ENCODE results near the gene AP1G2. TPM values are rescaled to one million over a fixed set of nuclear protein-coding genes. Genes with fewer than 3 reads are reported as not detected.

The AP1G2 gene
- total and polyA plus RNA-seq, 2 donors (not counting 1 experiment from before 2014, with no cell fraction given), result 648 to 1,185 TPM

- Histone ChIP-seq H3K36me3 (replicated peaks in 1 of 2; ENCODE audit: control extremely low read depth in 1 of 2, control insufficient read depth in 1 of 2, extremely low read depth in 1 of 2, insufficient read depth in 2 of 2, low read length in 1 of 2) (no peaks in the 10 kb centered on the region), H3K4me2 (replicated peaks; ENCODE audit: low read depth, low read length, poor library complexity, severe bottlenecking) (no peak overlapping the region), H3K27ac (ENCODE audit: low read length in 2 of 2) (no peak overlapping the region), H3K9me3 (ENCODE audit: control extremely low read depth in 1 of 3, control insufficient read depth in 2 of 3, insufficient read depth in 1 of 3, low read length in 2 of 3) (peaks cover 0 to 4% (median 0%) of the 10 kb centered on the region in 3 donors), H3K4me3 (ENCODE audit: control extremely low read depth in 1 of 5, extremely low read depth in 1 of 5, insufficient read depth in 1 of 5, low read depth in 2 of 5, low read length in 4 of 5) (no peak overlapping the region), H3K4me1 (ENCODE audit: control insufficient read depth in 2 of 2, insufficient read depth in 2 of 2, low read length in 2 of 2) (peaks cover 0 to 5% of the 10 kb centered on the region in 2 donors), H4K20me1 (ENCODE audit: control insufficient read depth, insufficient read depth, low read length, poor library complexity, severe bottlenecking) (no peaks in the 10 kb centered on the region), H3K27me3 (replicated peaks in 1 of 4; ENCODE audit: control extremely low read depth in 1 of 4, control insufficient read depth in 3 of 4, insufficient read depth in 4 of 4, low read length in 3 of 4) (peaks cover 0 to 28% (median 7%) of the 10 kb centered on the region in 4 experiments), H3K9ac (ENCODE audit: low read length) (no peak overlapping the region), H3K79me2 (ENCODE audit: control insufficient read depth, insufficient read depth, low read length) (no peaks in the 10 kb centered on the region), H2AFZ (ENCODE audit: insufficient read depth, low read depth, low read length, poor library complexity, severe bottlenecking) (no peak overlapping the region)
- Mint-ChIP-seq H3K4me3 (no peak overlapping the region), H3K27me3 (peaks cover 54% of the 10 kb centered on the region), H3K27ac (no peak overlapping the region), H3K9me3 (ENCODE audit: insufficient read depth) (no peaks in the 10 kb centered on the region), H3K4me1 (peaks cover 2% of the 10 kb centered on the region)
- CTCF ChIA-PET, result no interaction called here
- ATAC-seq (ENCODE audit: low read depth) (no peak), DNase-seq (no peak)
- WGBS (ENCODE audit: insufficient coverage), result 93% methylated on average over 2 of the region's 3 CpGs
- intact Hi-C loops (cut with micrococcal nuclease), result no loop called here
- POLR2A ChIA-PET, result no interaction called here
- TF ChIP-seq CTCF (IDR thresholded peaks at IDR 0.05) (no peak), EZH2 (IDR thresholded peaks at IDR 0.05; ENCODE audit: borderline replicate concordance, insufficient read depth, low read depth, low read length, poor library complexity, severe bottlenecking) (no peak)
These were observed 15.5 kb upstream of the AP1G2 start for GRCh38 chr14:23582906-23583760.

- no peaks in the 10 kb centered on the region for H4K20me1 ChIP-seq (ENCODE audit: control insufficient read depth, insufficient read depth, low read length, poor library complexity, severe bottlenecking)
- no peak overlapping the region for H3K9ac ChIP-seq (ENCODE audit: low read length)
- no peaks in the 10 kb centered on the region for H3K36me3 ChIP-seq (replicated peaks in 1 of 2; ENCODE audit: control extremely low read depth in 1 of 2, control insufficient read depth in 1 of 2, extremely low read depth in 1 of 2, insufficient read depth in 2 of 2, low read length in 1 of 2)
- H3K4me1 Mint-ChIP-seq, result peaks cover 12% of the 10 kb centered on the region
- no peak overlapping the region for H3K4me3 ChIP-seq (ENCODE audit: control extremely low read depth in 1 of 5, extremely low read depth in 1 of 5, insufficient read depth in 1 of 5, low read depth in 2 of 5, low read length in 4 of 5)
- ChIA-PET CTCF (interaction anchor here (2.4 kb wide), 1 partner anchor 9 kb away, joined by 12 read pairs; no protein-coding TSS in a partner anchor), POLR2A (no interaction called here)
- H2AFZ ChIP-seq (ENCODE audit: insufficient read depth, low read depth, low read length, poor library complexity, severe bottlenecking), result no peak overlapping the region
- 98% methylated on average over 5 of the region's 8 CpGs for WGBS (ENCODE audit: insufficient coverage)
- H3K27me3 ChIP-seq (replicated peaks in 1 of 4; ENCODE audit: control extremely low read depth in 1 of 4, control insufficient read depth in 3 of 4, insufficient read depth in 4 of 4, low read length in 3 of 4), result peaks cover 0 to 48% (median 20%) of the 10 kb centered on the region in 4 experiments
- no peak overlapping the region for H3K27ac Mint-ChIP-seq
- no peak overlapping the region for H3K27ac ChIP-seq (ENCODE audit: low read length in 2 of 2)
- no peak for ATAC-seq (ENCODE audit: low read depth)
- H3K4me2 ChIP-seq (replicated peaks; ENCODE audit: low read depth, low read length, poor library complexity, severe bottlenecking), result no peak overlapping the region
- peaks cover 0 to 15% (median 0%) of the 10 kb centered on the region in 3 donors for H3K9me3 ChIP-seq (ENCODE audit: control extremely low read depth in 1 of 3, control insufficient read depth in 2 of 3, insufficient read depth in 1 of 3, low read length in 2 of 3)
- H3K27me3 Mint-ChIP-seq, result peaks cover 54% of the 10 kb centered on the region
- H3K4me1 ChIP-seq (ENCODE audit: control insufficient read depth in 2 of 2, insufficient read depth in 2 of 2, low read length in 2 of 2), result peaks cover 20 to 27% of the 10 kb centered on the region in 2 donors
- H3K79me2 ChIP-seq (ENCODE audit: control insufficient read depth, insufficient read depth, low read length), result no peaks in the 10 kb centered on the region
- H3K9me3 Mint-ChIP-seq (ENCODE audit: insufficient read depth), result no peaks in the 10 kb centered on the region
- no peak for DNase-seq
- TF ChIP-seq EZH2 (IDR thresholded peaks at IDR 0.05; ENCODE audit: borderline replicate concordance, insufficient read depth, low read depth, low read length, poor library complexity, severe bottlenecking) (no peak), CTCF (IDR thresholded peaks at IDR 0.05) (no peak)
- intact Hi-C loops (cut with micrococcal nuclease), result no loop called here
- H3K4me3 Mint-ChIP-seq, result no peak overlapping the region
These were observed 13.3 kb upstream of the AP1G2 start for GRCh38 chr14:23580948-23581281.
